RPMI8226 (cell line): ENCODE data around the gene PSENEN.
"Not testable (repeated sequence)": the region's sequence is repeated elsewhere in the genome, so short reads cannot be mapped to it uniquely, and the experiment has no call there.

Experiments used
- DNase-seq: peaks from one replicate; pipeline ENCODE4 v3.0.0-alpha.2; 2015

The PSENEN gene

GRCh38 chr19:35790981-35791813 lies 45.7 kb downstream of the PSENEN start:
- DNase-seq = peak; percentile 23

GRCh38 chr19:35791814-35792279 lies 46.4 kb downstream of the PSENEN start:
- no peak for DNase-seq

GRCh38 chr19:35792312-35792711 lies 46.9 kb downstream of the PSENEN start:
- DNase-seq = no peak

GRCh38 chr19:35792888-35793287 lies 47.4 kb downstream of the PSENEN start:
- DNase-seq = no peak

GRCh38 chr19:35793381-35794165 lies 48.1 kb downstream of the PSENEN start:
- no peak for DNase-seq

- DNase-seq = not testable (repeated sequence)
Observed at GRCh38 chr19:35795564-35795963, 50.1 kb downstream of the PSENEN start.
